Skeletal muscle tissue (tissue), 4 donors: ENCODE measurements around the gene SYNGR4. TPM values are rescaled to one million over a fixed set of nuclear protein-coding genes. Genes with fewer than 3 reads are reported as not detected.
"Not testable (repeated sequence)": the region's sequence is repeated elsewhere in the genome, so short reads cannot be mapped to it uniquely, and the experiment has no call there.

ENCODE experiments used
- H3K27ac ChIP-seq: one replicate; pipeline ENCODE4 v1.7.0; 2013; ENCODE audit warnings: mild to moderate bottlenecking, low read depth, low read length, inconsistent platforms
- H3K27me3 ChIP-seq, 3 donors: one replicate each; pipeline ENCODE4 v1.7.0; 2013; ENCODE audit warnings: low read length in 3 of 3; ENCODE audit not compliant: control insufficient read depth in 3 of 3, insufficient read depth in 3 of 3
- H3K36me3 ChIP-seq, 3 donors: one replicate each; pipeline ENCODE4 v1.7.0; 2013; ENCODE audit warnings: low read length in 3 of 3; ENCODE audit not compliant: control insufficient read depth in 3 of 3, insufficient read depth in 3 of 3
- H3K4me1 ChIP-seq, 3 donors: one replicate each; pipeline ENCODE4 v1.7.0; 2013; ENCODE audit warnings: low read length in 3 of 3, mild to moderate bottlenecking in 3 of 3; ENCODE audit not compliant: control insufficient read depth in 3 of 3, insufficient read depth in 3 of 3
- H3K4me3 ChIP-seq, 3 donors: one replicate each; pipeline ENCODE4 v1.7.0; 2013; ENCODE audit warnings: low read length in 3 of 3
- H3K9ac ChIP-seq, 3 donors: one replicate each; pipeline ENCODE4 v1.7.0; 2013; ENCODE audit warnings: low read length in 3 of 3, mild to moderate bottlenecking in 3 of 3, moderate library complexity in 2 of 3, low read depth in 1 of 3
- H3K9me3 ChIP-seq, 3 donors: one replicate each; pipeline ENCODE4 v1.7.0; 2013; ENCODE audit warnings: low read length in 3 of 3; ENCODE audit not compliant: control insufficient read depth in 3 of 3
- total RNA-seq: library from RNA; depleted of rRNA; stranded (reverse); fragments of >200 nt; gene quantifications from one replicate; pipeline ENCODE4 v1.2.3, GENCODE V29; 2014
- donor health status: Osteomylitis.

Gene SYNGR4
- total RNA-seq, 1 donor from 2014 or later: not detected

GRCh38 chr19:48368936-48369335 is 4.8 kb downstream of the SYNGR4 start:
- H3K27me3 ChIP-seq: no peaks in the 10 kb centered on the region
- peaks cover 4 to 9% (median 6%) of the 10 kb centered on the region in 3 donors for H3K4me1 ChIP-seq
- H3K4me3 ChIP-seq: no peak overlapping the region
- no peak overlapping the region for H3K9ac ChIP-seq
- H3K36me3 ChIP-seq: no peaks in the 10 kb centered on the region
- H3K27ac ChIP-seq: no peak overlapping the region
- H3K9me3 ChIP-seq: no peaks in the 10 kb centered on the region

- H3K27me3 ChIP-seq: no peaks in the 10 kb centered on the region
- no peak overlapping the region for H3K9ac ChIP-seq
- H3K36me3 ChIP-seq: no peaks in the 10 kb centered on the region
- H3K4me3 ChIP-seq: no peak overlapping the region
- H3K4me1 ChIP-seq: no peaks in the 10 kb centered on the region
- no peak overlapping the region for H3K27ac ChIP-seq
- no peaks in the 10 kb centered on the region for H3K9me3 ChIP-seq
These were observed 6.8 kb downstream of the SYNGR4 start for GRCh38 chr19:48370955-48371354.

GRCh38 chr19:48371367-48371766 is 7.2 kb downstream of the SYNGR4 start:
- Histone ChIP-seq H3K4me3 (no peak overlapping the region), H3K27me3 (no peaks in the 10 kb centered on the region), H3K4me1 (no peaks in the 10 kb centered on the region), H3K9ac (no peak overlapping the region), H3K27ac (no peak overlapping the region), H3K9me3 (no peaks in the 10 kb centered on the region), H3K36me3 (no peaks in the 10 kb centered on the region)

- H3K4me3 ChIP-seq, H3K9me3 ChIP-seq, H3K4me1 ChIP-seq, H3K27me3 ChIP-seq, H3K36me3 ChIP-seq, H3K9ac ChIP-seq, H3K27ac ChIP-seq: not testable (repeated sequence)
These were observed 7.6 kb downstream of the SYNGR4 start for GRCh38 chr19:48371771-48372170.

GRCh38 chr19:48372904-48373303 is 8.7 kb downstream of the SYNGR4 start:
- H3K9me3 ChIP-seq: no peaks in the 10 kb centered on the region
- H3K27ac ChIP-seq: no peak overlapping the region
- no peak overlapping the region for H3K4me3 ChIP-seq
- no peak overlapping the region for H3K9ac ChIP-seq
- no peaks in the 10 kb centered on the region for H3K4me1 ChIP-seq
- no peaks in the 10 kb centered on the region for H3K36me3 ChIP-seq
- H3K27me3 ChIP-seq: no peaks in the 10 kb centered on the region

DNA sequence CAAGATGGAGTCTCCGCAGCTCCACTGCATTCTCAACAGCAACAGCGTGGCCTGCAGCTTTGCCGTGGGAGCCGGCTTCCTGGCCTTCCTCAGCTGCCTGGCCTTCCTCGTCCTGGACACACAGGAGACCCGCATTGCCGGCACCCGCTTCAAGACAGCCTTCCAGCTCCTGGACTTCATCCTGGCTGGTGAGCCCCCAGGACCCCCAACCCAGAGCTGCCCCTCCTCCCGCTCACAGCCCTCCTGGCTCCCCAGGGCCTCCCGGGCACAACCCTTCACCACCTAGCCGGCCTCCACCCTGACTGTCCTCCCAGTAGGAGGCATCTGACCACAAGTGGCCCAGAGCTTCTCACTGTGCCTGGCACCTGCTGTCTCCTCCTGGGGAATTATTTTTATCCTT is 9.4 kb downstream of the SYNGR4 start:
- Histone ChIP-seq H3K27ac (no peak overlapping the region), H3K4me1 (no peaks in the 10 kb centered on the region), H3K27me3 (no peaks in the 10 kb centered on the region), H3K36me3 (no peaks in the 10 kb centered on the region), H3K9me3 (no peaks in the 10 kb centered on the region), H3K9ac (no peak overlapping the region), H3K4me3 (no peak overlapping the region)

- Histone ChIP-seq H3K27me3 (no peaks in the 10 kb centered on the region), H3K27ac (no peak overlapping the region), H3K9me3 (no peaks in the 10 kb centered on the region), H3K9ac (no peak overlapping the region), H3K4me3 (no peak overlapping the region), H3K4me1 (no peaks in the 10 kb centered on the region), H3K36me3 (peaks cover 3 to 12% (median 9%) of the 10 kb centered on the region in 3 donors)
These were observed 14.0 kb downstream of the SYNGR4 start for GRCh38 chr19:48378194-48378570.

DNA sequence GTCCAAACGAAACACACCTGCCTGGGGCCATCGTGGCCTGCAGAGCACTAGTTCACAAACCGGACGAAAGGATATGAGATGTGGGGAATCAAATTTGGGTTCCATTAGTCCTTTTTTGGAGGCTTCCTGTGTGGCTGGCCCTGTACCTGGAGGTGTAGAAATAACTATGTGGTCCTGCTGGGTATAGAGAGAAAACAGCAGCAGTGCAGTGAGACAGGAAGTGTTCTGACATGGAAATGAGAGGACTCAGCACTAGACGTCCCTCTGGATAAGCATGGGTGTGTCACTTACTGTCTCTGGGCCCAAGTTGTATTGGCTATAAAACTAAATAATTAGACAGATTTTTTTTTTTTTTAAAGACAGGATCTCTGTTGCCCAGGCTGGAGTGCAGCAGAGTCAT is 14.9 kb downstream of the SYNGR4 start:
- H3K9me3 ChIP-seq: no peaks in the 10 kb centered on the region
- H3K9ac ChIP-seq: no peak overlapping the region
- no peak overlapping the region for H3K27ac ChIP-seq
- no peaks in the 10 kb centered on the region for H3K4me1 ChIP-seq
- H3K27me3 ChIP-seq: no peaks in the 10 kb centered on the region
- H3K4me3 ChIP-seq: no peak overlapping the region
- H3K36me3 ChIP-seq: peaks cover 10 to 19% (median 15%) of the 10 kb centered on the region in 3 donors

DNA sequence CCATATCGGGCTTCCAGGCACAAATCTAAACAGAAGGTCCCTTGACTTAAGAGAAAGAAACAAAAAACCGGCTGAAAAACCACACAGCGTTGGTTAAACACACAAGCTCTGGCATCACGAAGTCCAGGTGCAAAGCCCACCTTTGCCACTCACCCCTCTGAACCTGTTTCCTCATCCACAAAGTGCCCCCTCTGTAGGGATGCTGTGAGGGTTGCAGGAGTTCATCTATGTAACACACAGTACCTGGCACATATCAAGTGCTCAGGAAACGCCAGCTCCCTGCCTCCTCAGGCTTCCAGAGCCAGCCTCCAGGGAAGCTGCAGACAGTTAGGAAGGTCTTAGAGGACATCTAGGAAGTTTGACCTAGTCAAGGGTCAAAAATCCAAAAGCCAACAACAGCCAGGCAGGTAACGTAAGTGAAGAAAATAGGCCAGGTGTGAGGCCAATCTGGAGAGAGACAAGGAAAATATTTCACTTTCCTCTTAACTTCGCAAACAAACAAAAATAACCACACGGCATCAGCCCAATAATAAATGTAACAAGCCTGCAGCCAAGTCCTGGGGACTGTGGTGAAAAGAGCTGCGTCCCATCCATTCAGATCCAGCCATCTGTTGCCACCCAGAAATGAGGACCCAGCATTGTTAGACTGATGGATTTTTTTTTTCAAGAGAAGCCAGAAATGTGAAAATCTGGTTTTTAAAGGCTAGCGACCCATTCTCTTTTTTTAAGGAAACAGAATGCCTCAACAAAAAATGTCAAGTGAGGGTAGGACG is 17.2 kb downstream of the SYNGR4 start:
- Histone ChIP-seq H3K9me3 (no peaks in the 10 kb centered on the region), H3K9ac (no peak overlapping the region), H3K27me3 (no peaks in the 10 kb centered on the region), H3K4me3 (no peak overlapping the region), H3K27ac (no peak overlapping the region), H3K36me3 (peaks cover 31 to 38% (median 32%) of the 10 kb centered on the region in 3 donors), H3K4me1 (no peaks in the 10 kb centered on the region)

GRCh38 chr19:48382286-48382685 is 18.1 kb downstream of the SYNGR4 start:
- Histone ChIP-seq H3K27me3 (no peaks in the 10 kb centered on the region), H3K4me1 (no peaks in the 10 kb centered on the region), H3K27ac (no peak overlapping the region), H3K4me3 (no peak overlapping the region), H3K9ac (no peak overlapping the region), H3K36me3 (peaks cover 36 to 43% (median 40%) of the 10 kb centered on the region in 3 donors), H3K9me3 (no peaks in the 10 kb centered on the region)
